ENCODE measurements around the gene C22orf23. TPM values are rescaled to one million over a fixed set of nuclear protein-coding genes. Genes with fewer than 3 reads are reported as not detected.

Gene C22orf23
- total and polyA plus RNA-seq, 10 of the 15 experiments (the other 5 are each of a cell fraction or from before 2014, with no cell fraction given), result 0.04 to 0.38 (median 0.11) TPM; not detected in 5

- TF ChIP-seq PKNOX1 (IDR thresholded peaks at IDR 0.05) (peak; percentile 69; the same call in 1 of the 2 replicates), BCLAF1 (IDR thresholded peaks at IDR 0.05) (no peak), SUPT20H (IDR thresholded peaks at IDR 0.05; ENCODE audit: borderline replicate concordance, control insufficient read depth, low read depth, low read length) (no peak), SUZ12 (IDR thresholded peaks at IDR 0.05; ENCODE audit: unreplicated experiment) (no peak), MTA2 (IDR thresholded peaks at IDR 0.05; ENCODE audit: low read depth) (no peak), TCF12 (IDR thresholded peaks at IDR 0.05; ENCODE audit: low read depth, low read length) (peak; percentile 60; the same call in 1 of the 2 replicates), SMARCA5 (IDR thresholded peaks at IDR 0.05) (peak; percentile 41; the same call in 1 of the 2 replicates), TCF3 (IDR thresholded peaks at IDR 0.05; ENCODE audit: borderline replicate concordance, insufficient read depth, low read depth, low read length) (peak; percentile 68; the same call in 1 of the 2 replicates)
- intact Hi-C loops (cut with micrococcal nuclease; ENCODE audit: unreplicated experiment), result no loop called here
- H3K9me3 ChIP-seq (replicated peaks; ENCODE audit: control insufficient read depth, insufficient read depth, low read length), result no peaks in the 10 kb centered on the region
These were observed 43.3 kb upstream of the C22orf23 start for GRCh38 chr22:37996515-37997246.

More at GRCh38 chr22:37996515-37997246, 43.3 kb upstream of the C22orf23 start:
- no peaks in the 10 kb centered on the region for H3K36me3 ChIP-seq (ENCODE audit: control insufficient read depth in 2 of 2, insufficient read depth in 2 of 2, low read length in 1 of 2)
- CTCF ChIA-PET, result interaction anchor here (0.9 to 1.0 kb wide), 2 partner anchors 37 to 55 kb away, joined by 4 read pairs; no protein-coding TSS in a partner anchor
- no peak overlapping the region for H3K27ac ChIP-seq (ENCODE audit: control insufficient read depth, insufficient read depth)
- H3K4me1 ChIP-seq (ENCODE audit: control insufficient read depth, insufficient read depth, low read length), result no peaks in the 10 kb centered on the region
- in situ Hi-C loops (cut with MboI), result no loop called here
- no peak for FAIRE-seq
- peak; percentile 43 for ATAC-seq
- POLR2A ChIA-PET, result no interaction called here
- BruUV-seq (replicated peaks), result no TSS peak
- SMC1A ChIA-PET (ENCODE audit: uncharacterized antibody, unreplicated experiment), result interaction anchor here (1.1 to 2.2 kb wide), 2 partner anchors 38 to 56 kb away, joined by 3 to 7 read pairs; no protein-coding TSS in a partner anchor
- no peak overlapping the region for H2AFZ ChIP-seq (ENCODE audit: control insufficient read depth, low read depth, low read length)
- H3K4me3 ChIP-seq, result no peak overlapping the region
- H3K27me3 ChIP-seq (replicated peaks in 1 of 2; ENCODE audit: control insufficient read depth in 2 of 2, insufficient read depth in 2 of 2, low read length in 1 of 2), result no peaks in the 10 kb centered on the region; a peak in 1 of 4 replicates
- RAD21 ChIA-PET (ENCODE audit: unreplicated experiment), result interaction anchor here (0.6 to 0.9 kb wide), 2 partner anchors 43 to 55 kb away, joined by 3 to 4 read pairs; partner anchors contain the start of genes C22orf23 and POLR2F
- no peak overlapping the region for H3K4me2 ChIP-seq (ENCODE audit: control insufficient read depth, insufficient read depth)
- H4K20me1 ChIP-seq (ENCODE audit: control insufficient read depth, insufficient read depth), result no peaks in the 10 kb centered on the region
- whole genome bisulfite sequencing (ENCODE audit: insufficient coverage, insufficient replicate concordance, low lambda C conversion rate, missing lambda C conversion rate), result 59% methylated on average over 8 of the region's 8 CpGs
- H3K9ac ChIP-seq (ENCODE audit: control insufficient read depth, insufficient read depth, low read length), result no peak overlapping the region
- no peaks in the 10 kb centered on the region for H3K79me2 ChIP-seq (ENCODE audit: control insufficient read depth, insufficient read depth, low read length)
- no peak for DNase-seq (ENCODE audit: low read depth, low spot score)

Measured in GM12878 (cell line).